ENCODE results near the gene BTNL9. TPM values are rescaled to one million over a fixed set of nuclear protein-coding genes. Genes with fewer than 3 reads are reported as not detected.
A peak's percentile ranks its signal among the peaks of the same experiment; 100 is the strongest.
"Not testable (repeated sequence)": the region's sequence is repeated elsewhere in the genome, so short reads cannot be mapped to it uniquely, and the experiment has no call there.

Gene BTNL9
- total and polyA plus RNA-seq, 12 donors: 16.0 to 254 (median 31.0) TPM

DNA sequence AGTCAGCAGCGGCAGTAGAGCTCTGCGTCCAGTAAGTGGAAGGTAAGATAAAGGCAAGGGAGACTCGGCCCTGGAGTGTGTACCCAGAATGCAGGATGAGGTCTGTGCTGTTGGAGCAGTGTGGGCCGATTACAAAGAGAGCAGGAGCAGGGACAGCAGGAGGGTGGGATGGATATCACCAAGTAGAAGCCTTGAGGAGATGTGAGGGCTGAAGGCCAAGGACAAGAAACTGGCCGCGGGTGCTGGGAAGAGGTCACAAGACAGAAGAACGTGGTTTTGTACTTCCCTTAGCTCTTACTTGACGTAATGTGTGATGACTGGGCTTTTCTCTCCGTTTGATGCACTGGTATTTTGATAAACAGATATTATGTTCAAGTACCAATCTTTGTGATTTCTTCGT, 47.2 kb downstream of the BTNL9 start:
- 76 to 79% methylated on average over 10 of the region's 10 CpGs for WGBS, 2 donors
- DNase-seq: no peak

DNA sequence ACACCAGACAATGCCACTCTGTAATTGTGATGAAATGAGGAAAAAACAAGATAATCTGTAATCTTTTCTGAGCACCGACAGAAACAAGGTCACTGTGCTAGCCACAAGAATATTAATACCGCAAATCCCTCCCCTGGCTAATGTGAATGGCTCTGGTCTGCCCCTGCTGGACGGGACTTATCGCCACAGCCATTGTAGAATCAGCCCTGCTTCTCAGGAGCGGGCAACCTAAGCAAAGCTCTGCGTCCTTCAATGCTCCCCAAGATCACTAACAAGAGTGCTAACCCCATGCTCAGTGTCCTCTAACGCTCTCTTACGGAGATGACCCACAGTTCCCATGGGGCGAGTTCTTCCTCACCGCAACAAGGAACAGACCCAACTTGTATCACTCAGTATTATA, 48.2 kb downstream of the BTNL9 start:
- H3K4me3 ChIP-seq: no peak overlapping the region
- peaks cover 0 to 28% (median 23%) of the 10 kb centered on the region in 7 donors for H3K27me3 ChIP-seq
- intact Hi-C loops (cut with DNase I): no loop called here
- WGBS, 2 donors: 54 to 55% methylated on average over 10 of the region's 10 CpGs
- no peaks in the 10 kb centered on the region for H3K9me3 ChIP-seq
- no peaks in the 10 kb centered on the region for H3K4me1 ChIP-seq
- H3K36me3 ChIP-seq: no peaks in the 10 kb centered on the region
- peak in 6 of 9 donors; percentile 9 to 31 (median 23) for TF ChIP-seq CTCF (IDR thresholded peaks at IDR 0.05)
- DNase-seq: no peak
- no peak overlapping the region for H3K27ac ChIP-seq
- ATAC-seq: no peak

More for the DNA sequence above, 47.2 kb downstream of the BTNL9 start:
- H3K36me3 ChIP-seq: no peaks in the 10 kb centered on the region
- H3K27me3 ChIP-seq: peaks cover 0 to 29% (median 18%) of the 10 kb centered on the region in 7 donors
- no peak overlapping the region for H3K27ac ChIP-seq
- intact Hi-C loops (cut with DNase I): no loop called here
- peaks cover 0 to 1% (median 0%) of the 10 kb centered on the region in 11 donors for H3K9me3 ChIP-seq
- no peaks in the 10 kb centered on the region for H3K4me1 ChIP-seq
- H3K4me3 ChIP-seq: no peak overlapping the region
- ATAC-seq: no peak
- TF ChIP-seq CTCF (IDR thresholded peaks at IDR 0.05): no peak

GRCh38 chr5:181092428-181092827, 52.4 kb downstream of the BTNL9 start:
- H3K36me3 ChIP-seq: no peaks in the 10 kb centered on the region
- peaks cover 0 to 27% (median 17%) of the 10 kb centered on the region in 7 donors for H3K27me3 ChIP-seq
- H3K4me3 ChIP-seq: no peak overlapping the region
- 71 to 74% methylated on average over 7 of the region's 7 CpGs for WGBS, 2 donors
- no peaks in the 10 kb centered on the region for H3K4me1 ChIP-seq
- TF ChIP-seq CTCF (IDR thresholded peaks at IDR 0.05): no peak
- ATAC-seq: no peak
- no peak overlapping the region for H3K27ac ChIP-seq
- no peak for DNase-seq
- intact Hi-C loops (cut with DNase I): no loop called here
- no peaks in the 10 kb centered on the region for H3K9me3 ChIP-seq

DNA sequence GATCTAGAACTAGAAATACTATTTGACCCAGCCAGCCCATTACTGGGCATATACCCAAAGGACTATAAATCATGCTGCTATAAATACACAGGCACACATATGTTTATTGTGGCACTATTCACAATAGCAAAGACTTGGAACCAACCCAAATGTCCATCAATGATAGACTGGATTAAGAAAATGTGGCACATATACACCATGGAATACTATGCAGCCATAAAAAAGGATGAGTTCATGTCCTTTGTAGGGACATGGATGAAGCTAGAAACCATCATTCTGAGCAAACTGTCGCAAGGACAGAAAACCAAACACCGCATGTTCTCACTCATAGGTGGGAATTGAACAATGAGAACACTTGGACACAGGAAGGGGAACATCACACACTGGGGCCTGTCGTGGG, 55.1 kb downstream of the BTNL9 start:
- H3K4me3 ChIP-seq; H3K9me3 ChIP-seq; intact Hi-C loops (cut with DNase I); ATAC-seq; H3K27ac ChIP-seq; H3K36me3 ChIP-seq; DNase-seq; H3K4me1 ChIP-seq: not testable (repeated sequence)
- WGBS, 2 donors: 25 to 77% methylated on average over 1 to 3 of the region's 3 CpGs
- H3K27me3 ChIP-seq: peaks cover 0 to 43% (median 32%) of the 10 kb centered on the region in 7 donors

DNA sequence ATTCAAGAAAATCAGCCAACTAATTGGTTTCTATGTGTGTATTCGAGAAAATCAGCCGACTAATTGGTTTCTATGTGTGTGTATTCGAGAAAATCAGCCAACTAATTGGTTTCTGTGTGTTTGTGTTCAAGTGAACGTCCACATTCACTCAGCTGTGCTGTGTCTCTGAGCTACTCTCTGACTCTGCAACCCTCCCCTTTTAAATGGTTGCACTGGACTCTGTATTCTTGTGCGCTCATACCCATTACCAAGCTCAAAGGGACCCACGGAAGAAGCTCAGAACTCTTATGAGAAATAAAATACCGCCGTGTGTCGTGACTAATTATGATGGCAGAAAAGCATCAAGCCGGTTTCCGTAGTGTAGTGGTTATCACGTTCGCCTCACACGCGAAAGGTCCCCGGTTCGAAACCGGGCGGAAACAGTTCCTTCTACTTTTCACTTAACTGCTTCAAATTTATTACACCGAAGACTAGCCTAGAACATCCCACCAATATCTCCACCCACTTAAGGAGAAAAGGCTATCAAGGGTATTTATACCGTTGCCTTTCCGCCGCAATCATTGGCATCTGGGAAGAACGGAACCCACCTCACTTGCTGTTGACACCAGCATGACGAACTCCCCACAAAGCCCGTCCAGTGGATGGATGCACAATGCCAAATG, 56.8 kb downstream of the BTNL9 start:
- DNase-seq; intact Hi-C loops (cut with DNase I); H3K4me3 ChIP-seq; H3K27ac ChIP-seq; ATAC-seq; H3K9me3 ChIP-seq; H3K36me3 ChIP-seq; H3K4me1 ChIP-seq: not testable (repeated sequence)
- WGBS, 2 donors: no CpG with 5 or more reads among the region's 26 CpGs
- H3K27me3 ChIP-seq: peaks cover 0 to 47% (median 36%) of the 10 kb centered on the region in 7 donors

DNA sequence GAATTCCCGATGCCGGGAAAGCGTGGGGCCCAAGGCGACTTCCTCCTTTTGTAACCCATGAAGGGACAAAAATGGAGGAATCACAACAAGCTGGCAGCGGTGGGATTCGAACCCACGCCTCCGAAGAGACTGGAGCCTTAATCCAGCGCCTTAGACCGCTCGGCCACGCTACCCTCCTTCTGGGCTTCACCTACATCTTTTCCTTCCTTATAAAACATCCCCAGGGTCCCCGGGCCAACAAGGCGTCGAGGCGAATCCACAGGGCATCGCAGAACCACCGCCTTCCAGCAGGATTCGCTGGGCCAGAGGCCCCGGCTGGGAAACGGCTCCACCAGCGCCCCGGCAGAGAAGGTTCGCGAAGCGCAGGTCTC, 57.3 kb downstream of the BTNL9 start:
- intact Hi-C loops (cut with DNase I): not testable (repeated sequence)
- WGBS, 2 donors: no CpG with 5 or more reads among the region's 26 CpGs

DNA sequence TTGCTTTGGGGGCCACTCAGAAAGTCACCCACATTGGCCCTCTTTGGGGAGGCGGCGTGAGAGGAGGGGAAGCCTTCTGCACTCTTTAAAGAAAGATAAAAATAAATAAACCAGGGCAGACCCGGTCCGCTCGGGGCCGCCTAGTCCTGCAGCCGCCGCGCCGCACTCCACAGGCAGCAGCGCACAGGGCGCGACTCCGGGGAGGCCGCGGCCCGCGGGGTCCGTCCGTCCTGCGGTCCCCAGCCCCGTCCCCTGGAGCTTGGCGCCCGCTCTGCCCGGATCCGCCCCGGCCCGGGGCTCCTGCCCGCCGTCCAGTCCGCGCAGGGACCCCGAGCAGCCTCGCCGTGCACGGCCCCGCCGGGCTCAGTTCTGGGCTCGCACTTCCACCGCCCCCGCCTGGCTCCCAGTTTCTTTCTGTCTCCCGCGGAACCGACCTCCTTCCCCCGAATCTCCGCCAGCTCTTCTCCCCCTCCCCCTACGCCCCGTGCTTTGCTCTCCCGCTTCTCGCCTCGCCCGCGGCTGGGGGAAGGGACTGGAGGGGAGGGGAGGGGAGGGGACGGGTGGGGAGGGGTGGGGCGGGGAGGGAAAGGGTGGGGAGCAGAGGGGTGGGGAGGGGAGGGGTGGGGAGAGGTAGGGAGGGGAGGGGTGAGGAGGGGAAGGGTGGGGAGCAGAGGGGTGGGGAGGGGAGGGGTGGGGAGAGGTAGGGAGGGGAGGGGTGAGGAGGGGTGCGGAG, 57.9 kb downstream of the BTNL9 start:
- H3K27me3 ChIP-seq: peaks cover 0 to 40% (median 29%) of the 10 kb centered on the region in 7 donors
- peak in 2 of 8 donors; percentile 29 to 44 for ATAC-seq
- no CpG with 5 or more reads among the region's 56 CpGs for WGBS, 2 donors
- H3K9me3 ChIP-seq; H3K36me3 ChIP-seq; intact Hi-C loops (cut with DNase I); H3K4me1 ChIP-seq; DNase-seq; H3K27ac ChIP-seq; H3K4me3 ChIP-seq: not testable (repeated sequence)

More for the DNA sequence above, 57.3 kb downstream of the BTNL9 start:
- not testable (repeated sequence) for H3K4me1 ChIP-seq, H3K4me3 ChIP-seq, H3K9me3 ChIP-seq, ATAC-seq, DNase-seq, H3K36me3 ChIP-seq, H3K27ac ChIP-seq
- H3K27me3 ChIP-seq: peaks cover 0 to 45% (median 35%) of the 10 kb centered on the region in 7 donors
